Measurements from ENCODE around the gene MAPK12.

GRCh38 chr22:50204571-50204970 is 56.9 kb downstream of the MAPK12 start:
- TF ChIP-seq POLR2A (IDR thresholded peaks at IDR 0.05; ENCODE audit: low read depth, low read length) (no peak), MXI1 (IDR thresholded peaks at IDR 0.05; ENCODE audit: borderline replicate concordance, low read depth, low read length) (no peak), USF2 (IDR thresholded peaks at IDR 0.05; ENCODE audit: low read depth, low read length) (no peak), MAZ (IDR thresholded peaks at IDR 0.05; ENCODE audit: borderline replicate concordance, low read depth, low read length) (no peak), NFE2L2 (IDR thresholded peaks at IDR 0.05; ENCODE audit: low read depth, low read length) (no peak), SMC3 (IDR thresholded peaks at IDR 0.05; ENCODE audit: low read depth, low read length) (no peak), RFX5 (IDR thresholded peaks at IDR 0.05; ENCODE audit: low read depth, low read length) (no peak)
- TF ChIP-seq, protein P1, sequence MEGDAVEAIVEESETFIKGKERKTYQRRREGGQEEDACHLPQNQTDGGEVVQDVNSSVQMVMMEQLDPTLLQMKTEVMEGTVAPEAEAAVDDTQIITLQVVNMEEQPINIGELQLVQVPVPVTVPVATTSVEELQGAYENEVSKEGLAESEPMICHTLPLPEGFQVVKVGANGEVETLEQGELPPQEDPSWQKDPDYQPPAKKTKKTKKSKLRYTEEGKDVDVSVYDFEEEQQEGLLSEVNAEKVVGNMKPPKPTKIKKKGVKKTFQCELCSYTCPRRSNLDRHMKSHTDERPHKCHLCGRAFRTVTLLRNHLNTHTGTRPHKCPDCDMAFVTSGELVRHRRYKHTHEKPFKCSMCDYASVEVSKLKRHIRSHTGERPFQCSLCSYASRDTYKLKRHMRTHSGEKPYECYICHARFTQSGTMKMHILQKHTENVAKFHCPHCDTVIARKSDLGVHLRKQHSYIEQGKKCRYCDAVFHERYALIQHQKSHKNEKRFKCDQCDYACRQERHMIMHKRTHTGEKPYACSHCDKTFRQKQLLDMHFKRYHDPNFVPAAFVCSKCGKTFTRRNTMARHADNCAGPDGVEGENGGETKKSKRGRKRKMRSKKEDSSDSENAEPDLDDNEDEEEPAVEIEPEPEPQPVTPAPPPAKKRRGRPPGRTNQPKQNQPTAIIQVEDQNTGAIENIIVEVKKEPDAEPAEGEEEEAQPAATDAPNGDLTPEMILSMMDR (conservative IDR thresholded peaks at IDR 0.05; ENCODE audit: low read depth, low read length): no peak
- TF ChIP-seq, protein P2, sequence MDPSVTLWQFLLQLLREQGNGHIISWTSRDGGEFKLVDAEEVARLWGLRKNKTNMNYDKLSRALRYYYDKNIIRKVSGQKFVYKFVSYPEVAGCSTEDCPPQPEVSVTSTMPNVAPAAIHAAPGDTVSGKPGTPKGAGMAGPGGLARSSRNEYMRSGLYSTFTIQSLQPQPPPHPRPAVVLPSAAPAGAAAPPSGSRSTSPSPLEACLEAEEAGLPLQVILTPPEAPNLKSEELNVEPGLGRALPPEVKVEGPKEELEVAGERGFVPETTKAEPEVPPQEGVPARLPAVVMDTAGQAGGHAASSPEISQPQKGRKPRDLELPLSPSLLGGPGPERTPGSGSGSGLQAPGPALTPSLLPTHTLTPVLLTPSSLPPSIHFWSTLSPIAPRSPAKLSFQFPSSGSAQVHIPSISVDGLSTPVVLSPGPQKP (IDR thresholded peaks at IDR 0.05; ENCODE audit: borderline replicate concordance, low read depth, low read length): no peak
